H1 (cell line): ENCODE results near the gene ZNF513.

Experiments
- EP300 ChIP-seq, 2 experiments: IDR thresholded peaks; 1 replicate in 1 of 2; 2 replicates in 1 of 2; pipeline ENCODE4 v1.6.1; 2011 to 2012; ENCODE audit warnings: low read depth in 2 of 2, low read length in 2 of 2, mild to moderate bottlenecking in 2 of 2, borderline replicate concordance in 1 of 2, inconsistent platforms in 1 of 2, moderate library complexity in 1 of 2
- HDAC2 ChIP-seq, 2 experiments: fragments of 300-600 bp in 1 of 2; sonication (generic) in 1 of 2; IDR thresholded peaks; 2 replicates each; pipeline ENCODE4 v1.6.1; 2011 to 2012; ENCODE audit warnings: low read depth in 2 of 2, low read length in 2 of 2, mild to moderate bottlenecking in 2 of 2, moderate library complexity in 2 of 2, borderline replicate concordance in 1 of 2, inconsistent platforms in 1 of 2
- JUN ChIP-seq: IDR thresholded peaks from 2 replicates; pipeline ENCODE4 v1.6.1; 2011; ENCODE audit warnings: low read depth, mild to moderate bottlenecking, improper control_type of control experiment, low read length
- JUND ChIP-seq: IDR thresholded peaks from 2 replicates; pipeline ENCODE4 v1.6.1; 2011; ENCODE audit warnings: mild to moderate bottlenecking, improper control_type of control experiment, low read length
- POLR2A ChIP-seq, 2 experiments: IDR thresholded peaks; 1 replicate in 1 of 2; 2 replicates in 1 of 2; pipeline ENCODE4 v1.6.1; 2011; ENCODE audit warnings: low read depth in 2 of 2, low read length in 2 of 2, mild to moderate bottlenecking in 2 of 2; ENCODE audit errors: control extremely low read depth in 1 of 2
- SP1 ChIP-seq: IDR thresholded peaks from 2 replicates; pipeline ENCODE4 v1.6.1; 2011; ENCODE audit warnings: low read depth, low read length
- TCF12 ChIP-seq: IDR thresholded peaks from 2 replicates; pipeline ENCODE4 v1.6.1; 2011; ENCODE audit warnings: low read depth, mild to moderate bottlenecking, low read length
- ZNF274 ChIP-seq: IDR thresholded peaks from 2 replicates; pipeline ENCODE4 v1.7.0; 2012; ENCODE audit warnings: low read length, borderline replicate concordance; ENCODE audit errors: extremely low read depth
- TF ChIP-seq, protein P1 (sequence below), 3 experiments: IDR thresholded peaks; 1 replicate in 2 of 3; 2 replicates in 1 of 3; pipeline versions ENCODE4 v1.5.1 to v1.6.1; 2011; ENCODE audit warnings: low read length in 3 of 3, mild to moderate bottlenecking in 3 of 3, inconsistent platforms in 2 of 3, low read depth in 1 of 3, moderate library complexity in 1 of 3; ENCODE audit not compliant: insufficient read depth in 1 of 3; ENCODE audit errors: control extremely low read depth in 1 of 3
- TF ChIP-seq, protein P2 (sequence below): IDR thresholded peaks from 2 replicates; pipeline ENCODE4 v1.6.1; 2012; ENCODE audit warnings: inconsistent platforms

DNA sequence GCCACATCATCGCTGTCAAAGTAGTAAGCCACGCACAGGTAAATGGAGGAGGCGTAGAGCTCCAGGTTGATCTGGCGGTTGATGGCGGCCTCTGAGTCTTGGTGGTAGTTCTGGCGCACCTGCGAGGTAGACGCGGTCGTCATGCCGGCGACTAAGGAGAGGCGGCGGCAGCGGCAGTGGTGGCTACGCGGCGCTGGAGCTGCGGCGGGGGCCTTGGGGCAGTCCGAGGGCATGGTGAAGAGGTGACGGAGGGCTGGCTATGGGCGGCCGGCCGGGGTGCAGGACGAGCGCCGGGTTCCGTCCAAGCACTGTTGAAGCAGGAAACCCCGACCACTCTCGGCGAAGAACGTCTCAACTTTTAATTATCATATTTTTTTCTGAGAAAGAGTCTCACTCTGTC, 12.7 kb upstream of the ZNF513 start:
- TF ChIP-seq JUND (no peak), HDAC2 (IDR thresholded peaks at IDR 0.05; ENCODE audit: borderline replicate concordance in 1 of 2, low read depth in 2 of 2, low read length in 2 of 2) (no peak), ZNF274 (no peak), SP1 (no peak), POLR2A (IDR thresholded peaks at IDR 0.05; ENCODE audit: control extremely low read depth in 1 of 2, low read depth in 2 of 2, low read length in 2 of 2) (no peak), EP300 (IDR thresholded peaks at IDR 0.05; ENCODE audit: borderline replicate concordance in 1 of 2, low read depth in 2 of 2, low read length in 2 of 2) (no peak), TCF12 (no peak), JUN (no peak)
- TF ChIP-seq, protein P1, sequence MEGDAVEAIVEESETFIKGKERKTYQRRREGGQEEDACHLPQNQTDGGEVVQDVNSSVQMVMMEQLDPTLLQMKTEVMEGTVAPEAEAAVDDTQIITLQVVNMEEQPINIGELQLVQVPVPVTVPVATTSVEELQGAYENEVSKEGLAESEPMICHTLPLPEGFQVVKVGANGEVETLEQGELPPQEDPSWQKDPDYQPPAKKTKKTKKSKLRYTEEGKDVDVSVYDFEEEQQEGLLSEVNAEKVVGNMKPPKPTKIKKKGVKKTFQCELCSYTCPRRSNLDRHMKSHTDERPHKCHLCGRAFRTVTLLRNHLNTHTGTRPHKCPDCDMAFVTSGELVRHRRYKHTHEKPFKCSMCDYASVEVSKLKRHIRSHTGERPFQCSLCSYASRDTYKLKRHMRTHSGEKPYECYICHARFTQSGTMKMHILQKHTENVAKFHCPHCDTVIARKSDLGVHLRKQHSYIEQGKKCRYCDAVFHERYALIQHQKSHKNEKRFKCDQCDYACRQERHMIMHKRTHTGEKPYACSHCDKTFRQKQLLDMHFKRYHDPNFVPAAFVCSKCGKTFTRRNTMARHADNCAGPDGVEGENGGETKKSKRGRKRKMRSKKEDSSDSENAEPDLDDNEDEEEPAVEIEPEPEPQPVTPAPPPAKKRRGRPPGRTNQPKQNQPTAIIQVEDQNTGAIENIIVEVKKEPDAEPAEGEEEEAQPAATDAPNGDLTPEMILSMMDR (IDR thresholded peaks at IDR 0.05; ENCODE audit: control extremely low read depth in 1 of 3, insufficient read depth in 1 of 3, low read depth in 1 of 3, low read length in 3 of 3) = no peak
- TF ChIP-seq, protein P2, sequence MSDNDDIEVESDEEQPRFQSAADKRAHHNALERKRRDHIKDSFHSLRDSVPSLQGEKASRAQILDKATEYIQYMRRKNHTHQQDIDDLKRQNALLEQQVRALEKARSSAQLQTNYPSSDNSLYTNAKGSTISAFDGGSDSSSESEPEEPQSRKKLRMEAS = no peak
